GM19099 (cell line): ENCODE data around the gene SNPH.

Experiments used
- POLR2A ChIP-seq: IDR thresholded peaks from 3 replicates; pipeline ENCODE4 v1.6.1; 2011; ENCODE audit warnings: low read depth; ENCODE audit not compliant: insufficient read length; ENCODE audit errors: extremely low read depth

The SNPH gene

GRCh38 chr20:1357921-1358671 is 92.0 kb downstream of the SNPH start:
- no peak for TF ChIP-seq POLR2A
